Esophagus squamous epithelium (tissue), 5 donors: ENCODE results near the gene RUNDC1. TPM values are rescaled to one million over a fixed set of nuclear protein-coding genes. Genes with fewer than 3 reads are reported as not detected.

Experiments
- DNase-seq: peaks from one replicate; lab custom pipeline; 2025; lab: John Stamatoyannopoulos, UW
- H3K27ac ChIP-seq, 4 donors: fragments of 200-600 bp; sonication (generic); one replicate each; pipeline ENCODE4 v1.5.1; 2016 to 2019; ENCODE audit warnings: mild to moderate bottlenecking in 1 of 4
- H3K27me3 ChIP-seq, 4 donors: fragments of 200-600 bp; sonication (generic); 1 replicate in 3 of 4; 2 replicates in 1 of 4; pipeline versions ENCODE4 v1.5.1 to v1.6.0; 2017 to 2021; ENCODE audit warnings: antibody characterized with exemption in 1 of 4
- H3K36me3 ChIP-seq, 3 donors: fragments of 200-600 bp; sonication (generic); one replicate each; pipeline ENCODE4 v1.5.1; 2016 to 2019
- H3K4me1 ChIP-seq, 3 donors: fragments of 200-600 bp; sonication (generic); one replicate each; pipeline ENCODE4 v1.5.1; 2017 to 2019
- H3K4me3 ChIP-seq, 4 donors: fragments of 200-600 bp; sonication (generic); 1 replicate in 3 of 4; 2 replicates in 1 of 4; pipeline ENCODE4 v1.5.1; 2016 to 2019; ENCODE audit warnings: mild to moderate bottlenecking in 2 of 4, moderate library complexity in 1 of 4
- H3K9me3 ChIP-seq, 3 donors: fragments of 200-600 bp; sonication (generic); one replicate each; pipeline ENCODE4 v1.5.1; 2016 to 2019
- CTCF ChIP-seq, 6 experiments: fragments of 450-650 bp in 4 of 6; fragments of 200-600 bp in 2 of 6; sonication (generic) in 2 of 6; IDR thresholded peaks; one replicate each; pipeline ENCODE4 v1.5.1; 2016 to 2019; ENCODE audit warnings: antibody characterized with exemption in 6 of 6, mild to moderate bottlenecking in 4 of 6, moderate library complexity in 4 of 6
- POLR2A ChIP-seq, 4 donors: fragments of 450-650 bp; IDR thresholded peaks; one replicate each; pipeline ENCODE4 v1.6.1; 2017; ENCODE audit warnings: antibody characterized with exemption in 4 of 4, mild to moderate bottlenecking in 4 of 4, moderate library complexity in 3 of 4
- WGBS, 2 donors: methylation state at CpG; one replicate each; pipeline ENCODE4 v1.1.5; 2018; 5-methylcytosine and 5-hydroxymethylcytosine counted together
- intact Hi-C: fragments of 100-400 bp; cut with DNase I; formaldehyde crosslinking; loops from one replicate; pipeline ENCODE4 v1.15.0; 2022
- total RNA-seq, 4 donors: library from RNA; depleted of rRNA; stranded (reverse); fragments of >200 nt; gene quantifications; one replicate each; pipeline ENCODE4 v1.1.0, GENCODE V29; 2016
- donor health status: DM: yes; HTN: yes; CAD: no.

RUNDC1 gene
- total RNA-seq, 4 donors from 2014 or later, result 7.4 to 9.8 (median 8.5) TPM

GRCh38 chr17:43006639-43007551 is 26.5 kb downstream of the RUNDC1 start, which contains the start of gene IFI35:
Gene IFI35, plus strand, starts transcription at chr17:43006784. Its CDS starts 164 bp downstream, at chr17:43006948.
- intact Hi-C loops, result no loop called here
- TF ChIP-seq POLR2A (IDR thresholded peaks at IDR 0.05) (peak in 2 of 4 donors; percentile 10 to 20), CTCF (IDR thresholded peaks at IDR 0.05) (peak in 5 of 6 experiments; percentile 24 to 50 (median 32))
- Histone ChIP-seq H3K4me1 (peaks cover 3 to 79% (median 22%) of the 10 kb centered on the region in 3 donors), H3K27ac (peak within 1 kb of the TSS; percentile 90 to 97 (median 94)), H3K27me3 (no peaks in the 10 kb centered on the region), H3K4me3 (peak within 1 kb of the TSS; percentile 47 to 87 (median 69)), H3K36me3 (peaks cover 4 to 31% (median 15%) of the 10 kb centered on the region in 3 donors), H3K9me3 (no peaks in the 10 kb centered on the region)
- WGBS, 2 donors, result 2 to 8% methylated on average over 10 of the region's 18 CpGs
- DNase-seq, result peak; percentile 34

- Histone ChIP-seq H3K36me3 (peaks cover 2 to 40% (median 14%) of the 10 kb centered on the region in 3 donors), H3K9me3 (no peaks in the 10 kb centered on the region), H3K27me3 (no peaks in the 10 kb centered on the region), H3K27ac (peak overlapping the region in 1 of 4 donors; percentile 27), H3K4me3 (no peak overlapping the region), H3K4me1 (peaks cover 9 to 87% (median 30%) of the 10 kb centered on the region in 3 donors)
- TF ChIP-seq POLR2A (IDR thresholded peaks at IDR 0.05), result no peak
- no peak for TF ChIP-seq CTCF (IDR thresholded peaks at IDR 0.05)
- no peak for DNase-seq
- intact Hi-C loops, result no loop called here
- whole genome bisulfite sequencing, 2 donors, result 87 to 92% methylated on average over 3 to 5 of the region's 5 CpGs
These were observed 30.4 kb downstream of the RUNDC1 start for GRCh38 chr17:43010667-43011308.

GRCh38 chr17:43011728-43012472 is 31.5 kb downstream of the RUNDC1 start:
- TF ChIP-seq POLR2A (IDR thresholded peaks at IDR 0.05) (no peak), CTCF (IDR thresholded peaks at IDR 0.05) (no peak)
- Histone ChIP-seq H3K4me3 (no peak overlapping the region), H3K4me1 (peaks cover 7 to 86% (median 32%) of the 10 kb centered on the region in 3 donors), H3K27me3 (no peaks in the 10 kb centered on the region), H3K27ac (peak overlapping the region in 3 of 4 donors; percentile 5 to 27 (median 25)), H3K36me3 (peaks cover 7 to 52% (median 19%) of the 10 kb centered on the region in 3 donors), H3K9me3 (no peaks in the 10 kb centered on the region)
- intact Hi-C loops, result no loop called here
- 71 to 79% methylated on average over 6 to 9 of the region's 15 CpGs for WGBS, 2 donors
- DNase-seq, result no peak

- H3K36me3 ChIP-seq, result peaks cover 7 to 64% (median 19%) of the 10 kb centered on the region in 3 donors
- no peak overlapping the region for H3K4me3 ChIP-seq
- WGBS, 2 donors, result 79 to 88% methylated on average over 4 to 8 of the region's 8 CpGs
- H3K9me3 ChIP-seq, result no peaks in the 10 kb centered on the region
- H3K4me1 ChIP-seq, result peaks cover 7 to 79% (median 26%) of the 10 kb centered on the region in 3 donors
- intact Hi-C loops, result no loop called here
- DNase-seq, result no peak
- H3K27ac ChIP-seq, result peak overlapping the region in 2 of 4 donors; percentile 27 to 86
- no peaks in the 10 kb centered on the region for H3K27me3 ChIP-seq
- no peak for TF ChIP-seq POLR2A (IDR thresholded peaks at IDR 0.05)
- TF ChIP-seq CTCF (IDR thresholded peaks at IDR 0.05), result no peak
These were observed 32.9 kb downstream of the RUNDC1 start for GRCh38 chr17:43013296-43013695.
